OCI-LY1 (cell line): ENCODE results near the gene ADAMTS4.

ENCODE experiments used
- H2AFZ ChIP-seq: fragments of 200-600 bp; sonication (generic), shearing (Covaris generic); 2 replicates; pipeline ENCODE4 v1.6.0; 2014; ENCODE audit warnings: antibody characterized with exemption, mild to moderate bottlenecking, low read length
- H3F3A ChIP-seq: fragments of 200-600 bp; sonication (generic), shearing (Covaris generic); 2 replicates; pipeline ENCODE4 v1.6.0; 2014; ENCODE audit warnings: mild to moderate bottlenecking, antibody characterized with exemption, low read length, moderate library complexity; ENCODE audit not compliant: insufficient read depth
- H3K27ac ChIP-seq: fragments of 200-600 bp; sonication (generic); 2 replicates; pipeline ENCODE4 v1.5.1; 2014; ENCODE audit warnings: low read length, mixed run types, mild to moderate bottlenecking, low read depth; ENCODE audit not compliant: poor library complexity, severe bottlenecking
- H3K27me3 ChIP-seq: fragments of 200-600 bp; sonication (generic); 2 replicates; pipeline ENCODE4 v1.6.0; 2014; ENCODE audit warnings: antibody characterized with exemption, mild to moderate bottlenecking, low read length, moderate library complexity; ENCODE audit not compliant: insufficient read depth
- H3K36me3 ChIP-seq: fragments of 200-600 bp; sonication (generic); 2 replicates; pipeline ENCODE4 v1.6.1; 2014; ENCODE audit warnings: mild to moderate bottlenecking, antibody characterized with exemption, low read length, moderate library complexity, mixed read lengths; ENCODE audit not compliant: insufficient read depth
- H3K4me1 ChIP-seq: fragments of 200-600 bp; sonication (generic); 2 replicates; pipeline ENCODE4 v1.5.1; 2014; ENCODE audit warnings: mild to moderate bottlenecking, low read length, moderate library complexity; ENCODE audit not compliant: insufficient read depth, severe bottlenecking
- H3K4me2 ChIP-seq: fragments of 200-600 bp; sonication (generic), shearing (Covaris generic); 2 replicates; pipeline ENCODE4 v1.6.1; 2014; ENCODE audit warnings: low read length
- H3K4me3 ChIP-seq: fragments of 200-600 bp; sonication (generic); 2 replicates; pipeline ENCODE4 v1.5.1; 2014; ENCODE audit warnings: low read length, low read depth, mild to moderate bottlenecking, mixed read lengths; ENCODE audit not compliant: poor library complexity, severe bottlenecking
- H3K79me2 ChIP-seq: fragments of 200-600 bp; shearing (Covaris generic); 2 replicates; pipeline ENCODE4 v1.6.1; 2016; ENCODE audit warnings: mixed run types, low read length, mixed read lengths; ENCODE audit not compliant: insufficient read depth
- H3K9ac ChIP-seq: fragments of 200-600 bp; sonication (generic), shearing (Covaris generic); 2 replicates; pipeline ENCODE4 v1.6.1; 2014; ENCODE audit warnings: mild to moderate bottlenecking, low read length, mixed read lengths
- H3K9me2 ChIP-seq: fragments of 200-600 bp; sonication (generic), shearing (Covaris generic); 2 replicates; pipeline ENCODE4 v1.6.1; 2014; ENCODE audit warnings: low read depth, mild to moderate bottlenecking, low read length, mixed read lengths
- H3K9me3 ChIP-seq: fragments of 200-600 bp; shearing (Covaris generic); 2 replicates; pipeline ENCODE4 v1.6.1; 2014; ENCODE audit warnings: low read length, mixed read lengths
- H4K20me1 ChIP-seq: fragments of 200-600 bp; sonication (generic), shearing (Covaris generic); 2 replicates; pipeline ENCODE4 v1.6.0; 2016; ENCODE audit warnings: mild to moderate bottlenecking, low read length; ENCODE audit not compliant: insufficient read depth
- CTCF ChIP-seq: fragments of 200-600 bp; sonication (generic), shearing (Covaris generic); IDR thresholded peaks from 2 replicates; pipeline ENCODE4 v1.5.1; 2017; ENCODE audit warnings: mild to moderate bottlenecking, antibody characterized with exemption, low read length, moderate library complexity, mixed read lengths
- EZH2 ChIP-seq: fragments of 200-600 bp; sonication (generic), shearing (Covaris generic); IDR thresholded peaks from 2 replicates; pipeline ENCODE4 v1.8.0; 2017; ENCODE audit warnings: borderline replicate concordance, mixed run types, mild to moderate bottlenecking, antibody characterized with exemption, low read length, moderate library complexity, mixed read lengths

The ADAMTS4 gene

GRCh38 chr1:161180639-161181038 is 18.2 kb downstream of the ADAMTS4 start:
- H3K36me3 ChIP-seq = no peaks in the 10 kb centered on the region
- H3K9ac ChIP-seq = no peak overlapping the region
- H3K79me2 ChIP-seq = no peaks in the 10 kb centered on the region
- no peaks in the 10 kb centered on the region for H3K27me3 ChIP-seq
- TF ChIP-seq CTCF (peak; percentile 45; the same call in 1 of the 2 replicates), EZH2 (no peak)
- H3K9me3 ChIP-seq = no peaks in the 10 kb centered on the region
- H3K4me2 ChIP-seq = no peak overlapping the region
- no peak overlapping the region for H3K4me3 ChIP-seq
- no peaks in the 10 kb centered on the region for H3F3A ChIP-seq
- no peak overlapping the region for H2AFZ ChIP-seq
- no peaks in the 10 kb centered on the region for H4K20me1 ChIP-seq
- no peak overlapping the region for H3K27ac ChIP-seq
- H3K9me2 ChIP-seq = no peaks in the 10 kb centered on the region
- H3K4me1 ChIP-seq = peaks cover 45% of the 10 kb centered on the region

- no peaks in the 10 kb centered on the region for H4K20me1 ChIP-seq
- H3K4me1 ChIP-seq = peaks cover 43% of the 10 kb centered on the region
- H2AFZ ChIP-seq = no peak overlapping the region
- no peak overlapping the region for H3K9ac ChIP-seq
- no peaks in the 10 kb centered on the region for H3K9me3 ChIP-seq
- H3K4me3 ChIP-seq = no peak overlapping the region
- H3K9me2 ChIP-seq = no peaks in the 10 kb centered on the region
- no peak overlapping the region for H3K27ac ChIP-seq
- TF ChIP-seq EZH2 = no peak
- no peak for TF ChIP-seq CTCF
- peaks cover 7% of the 10 kb centered on the region for H3K36me3 ChIP-seq
- H3F3A ChIP-seq = no peaks in the 10 kb centered on the region
- H3K79me2 ChIP-seq = no peaks in the 10 kb centered on the region
- H3K27me3 ChIP-seq = no peaks in the 10 kb centered on the region
- no peak overlapping the region for H3K4me2 ChIP-seq
These were observed 19.2 kb downstream of the ADAMTS4 start for GRCh38 chr1:161179698-161180097.

GRCh38 chr1:161177936-161178244 is 21.0 kb downstream of the ADAMTS4 start:
- no peaks in the 10 kb centered on the region for H3K9me3 ChIP-seq
- H4K20me1 ChIP-seq = no peaks in the 10 kb centered on the region
- peak overlapping the region; percentile 70 for H3K9ac ChIP-seq
- TF ChIP-seq CTCF = no peak
- TF ChIP-seq EZH2 = no peak
- no peaks in the 10 kb centered on the region for H3K27me3 ChIP-seq
- H3K36me3 ChIP-seq = peaks cover 25% of the 10 kb centered on the region
- H3K4me1 ChIP-seq = peaks cover 36% of the 10 kb centered on the region
- H3K27ac ChIP-seq = peak overlapping the region; percentile 83
- H3K4me2 ChIP-seq = peak overlapping the region; percentile 97
- H2AFZ ChIP-seq = peak overlapping the region; percentile 87; the same call in 1 of the 2 replicates
- H3F3A ChIP-seq = no peaks in the 10 kb centered on the region
- peak overlapping the region; percentile 74 for H3K4me3 ChIP-seq
- H3K79me2 ChIP-seq = no peaks in the 10 kb centered on the region
- H3K9me2 ChIP-seq = no peaks in the 10 kb centered on the region
